Activated gamma-delta T cell treated with anti-CD3 and anti-CD28 coated beads, Interleukin-2, amount 50 U/mL, for 16 hours (primary cell): Measurements from ENCODE around the gene TRPC1.

Experiments used
- DNase-seq: peaks from one replicate; pipeline ENCODE4 v3.0.0-alpha.2; 2020; ENCODE audit warnings: low read depth

The TRPC1 gene

DNA sequence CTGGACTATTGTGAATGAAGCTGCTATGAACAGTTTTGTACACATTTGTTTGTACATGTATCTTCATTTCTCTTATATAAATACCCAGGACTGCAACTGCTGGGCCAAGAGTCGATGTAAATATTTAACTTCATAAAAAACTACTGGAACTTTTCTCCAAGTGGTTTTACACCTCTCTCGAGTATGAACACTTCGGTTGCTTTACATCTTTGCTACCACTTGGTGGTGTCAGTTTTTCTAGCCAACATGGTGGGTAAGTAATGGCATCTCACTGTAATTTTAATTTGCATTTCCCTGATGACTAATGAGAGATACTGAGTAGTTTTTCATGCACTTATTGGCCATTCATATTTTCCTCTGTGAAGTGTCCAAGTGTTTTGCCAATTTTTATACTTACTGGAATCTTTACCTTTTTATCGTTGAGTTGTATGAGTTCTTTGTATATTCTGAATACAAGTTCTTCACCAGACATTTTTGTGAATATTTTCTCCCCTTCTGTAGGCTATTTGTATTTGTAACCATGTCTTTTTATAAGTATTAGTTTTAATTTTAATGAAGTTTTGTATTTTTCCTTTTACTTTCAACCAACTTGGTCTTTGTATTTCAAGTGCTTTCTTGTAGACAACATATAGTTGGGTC is 120.6 kb downstream of the TRPC1 start:
- no peak for DNase-seq

- no peak for DNase-seq
These were observed 123.1 kb downstream of the TRPC1 start for GRCh38 chr3:142846779-142847577.

DNA sequence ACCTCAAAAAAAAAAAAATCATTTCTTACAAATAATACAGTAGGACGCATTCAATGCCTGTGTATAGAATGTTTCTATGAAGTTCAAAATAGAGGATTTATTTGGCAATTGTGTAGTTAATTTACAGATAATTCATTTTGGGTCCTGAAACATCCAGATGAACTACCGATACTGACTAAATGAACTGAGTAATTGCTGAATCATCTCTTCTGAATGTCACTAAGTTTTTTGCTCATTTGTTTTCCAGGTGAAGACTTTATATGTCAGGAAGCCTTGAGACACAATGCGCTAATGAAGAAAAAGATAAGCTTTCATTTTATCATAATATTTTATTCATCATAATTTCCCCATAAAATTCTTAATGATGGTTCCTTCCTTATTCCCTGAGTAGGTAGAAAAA is 125.3 kb downstream of the TRPC1 start:
- no peak for DNase-seq

- DNase-seq: no peak
These were observed 126.7 kb downstream of the TRPC1 start for GRCh38 chr3:142850395-142851023.

DNA sequence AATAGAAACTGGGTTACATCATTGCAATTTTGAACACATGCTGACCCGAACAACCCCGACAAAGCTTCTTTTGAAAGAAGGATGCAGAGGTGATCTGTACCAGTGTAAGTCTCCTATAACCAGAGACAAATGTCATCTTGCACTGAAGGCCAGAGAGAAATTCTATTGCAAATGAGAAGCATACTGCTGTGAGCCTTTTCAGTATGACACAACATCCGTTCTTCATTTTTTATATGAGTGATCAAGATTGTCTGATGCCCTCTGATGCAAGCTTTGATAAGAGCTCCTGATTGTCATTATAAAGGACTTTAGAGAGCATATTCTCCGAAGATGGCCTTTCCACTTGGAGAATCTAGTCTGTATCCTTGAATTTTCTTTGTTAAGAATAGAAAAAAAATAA is 128.2 kb downstream of the TRPC1 start:
- DNase-seq: no peak

DNA sequence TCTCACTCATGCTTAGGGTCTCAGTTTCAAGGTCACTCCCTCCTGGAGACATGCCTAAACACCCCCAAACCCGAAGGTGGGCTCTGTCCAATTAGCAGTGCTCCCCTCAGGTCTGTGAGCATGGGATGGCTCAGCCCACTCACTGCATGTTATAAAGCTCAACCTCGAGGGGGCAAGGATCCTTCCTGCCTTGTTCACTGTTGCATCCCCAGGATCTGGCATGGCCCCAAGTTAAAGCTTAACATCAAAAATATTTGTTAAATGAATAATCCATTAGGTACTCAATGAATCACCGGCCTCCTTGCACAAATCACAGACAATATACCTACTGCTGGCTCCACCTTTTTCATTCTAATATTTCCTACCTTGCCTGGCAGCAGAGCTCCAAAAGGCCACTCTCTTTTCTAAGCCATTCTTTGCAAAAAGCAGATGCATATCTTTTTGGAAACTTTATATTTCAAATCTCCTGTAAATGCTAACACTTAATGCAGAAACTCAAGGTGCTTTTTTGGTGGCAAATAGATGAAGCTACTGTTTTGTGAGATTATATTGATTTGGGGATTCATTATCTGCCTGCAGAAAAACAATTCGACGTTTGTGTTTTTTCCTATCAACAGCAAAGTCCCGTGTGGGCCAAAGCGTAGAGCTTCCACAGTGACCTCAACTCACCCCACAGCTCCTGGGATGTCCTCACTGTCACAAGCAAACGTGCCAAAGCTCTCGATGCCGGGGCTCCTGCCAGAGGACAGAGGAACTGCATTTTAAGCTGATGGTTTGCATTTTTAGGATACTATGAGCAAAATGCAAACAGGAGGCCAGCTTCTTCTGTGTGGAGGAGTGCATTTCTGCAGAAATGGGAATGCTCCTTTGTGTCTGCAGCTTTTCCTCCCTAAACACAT is 129.7 kb downstream of the TRPC1 start:
- DNase-seq: no peak

DNA sequence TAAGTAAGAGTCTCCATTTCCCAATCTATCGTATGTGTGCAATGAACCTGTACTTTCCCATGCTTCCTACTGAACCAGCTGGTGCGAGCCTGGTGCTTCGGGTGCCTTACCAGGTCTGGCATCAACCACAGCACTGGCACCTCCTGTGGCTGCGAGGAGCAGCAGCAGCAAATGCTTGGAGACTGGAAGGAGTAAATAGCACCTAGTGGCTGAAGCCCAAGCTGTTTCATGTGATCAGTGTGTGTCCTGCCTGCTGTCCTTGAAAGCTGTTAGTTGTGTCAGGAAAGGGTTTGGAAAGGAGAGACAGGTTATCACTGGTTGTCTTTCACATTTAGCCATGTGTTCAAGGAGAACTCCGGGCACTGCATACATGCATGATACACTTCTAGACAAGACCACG is 133.2 kb downstream of the TRPC1 start:
- no peak for DNase-seq
